OCI-LY3 (cell line): ENCODE results near the gene COBL.

Source experiments
- H2AFZ ChIP-seq: fragments of 200-600, 300-600 bp; shearing (Covaris generic); 2 replicates; pipeline ENCODE4 v1.6.0; 2014; ENCODE audit warnings: antibody characterized with exemption, low read depth, low read length
- H3K27ac ChIP-seq: fragments of 200-600, 300-600 bp; sonication (generic); 2 replicates; pipeline ENCODE4 v1.5.1; 2014; ENCODE audit warnings: mild to moderate bottlenecking, low read length, moderate library complexity, mixed read lengths
- H3K27me3 ChIP-seq: fragments of 200-600, 300-600 bp; sonication (generic); 2 replicates; pipeline ENCODE4 v1.6.1; 2014; ENCODE audit warnings: low read depth, low read length, mixed read lengths
- H3K36me3 ChIP-seq: fragments of 200-600, 300-600 bp; sonication (generic); replicated peaks from 2 replicates; pipeline ENCODE3; 2014; ENCODE audit warnings: low read depth, low read length, mixed read lengths
- H3K4me1 ChIP-seq: fragments of 300-600, 200-600 bp; sonication (generic); 2 replicates; pipeline ENCODE4 v1.6.1; 2014; ENCODE audit warnings: low read length, mixed read lengths
- H3K4me2 ChIP-seq: fragments of 200-600, 300-600 bp; sonication (generic); 2 replicates; pipeline ENCODE4 v1.6.1; 2014; ENCODE audit warnings: low read length, mixed read lengths
- H3K4me3 ChIP-seq: fragments of 300-600, 200-600 bp; sonication (generic); 2 replicates; pipeline ENCODE4 v1.5.1; 2014; ENCODE audit warnings: antibody characterized with exemption, mild to moderate bottlenecking, low read length, moderate library complexity
- H3K79me2 ChIP-seq: fragments of 300-600, 200-600 bp; shearing (Covaris generic); 2 replicates; pipeline ENCODE4 v1.6.1; 2014; ENCODE audit warnings: mild to moderate bottlenecking, low read length, mixed read lengths
- H3K9ac ChIP-seq: fragments of 300-600, 200-600 bp; shearing (Covaris generic); 2 replicates; pipeline ENCODE4 v1.6.0; 2014; ENCODE audit warnings: mild to moderate bottlenecking, low read length, moderate library complexity
- H3K9me3 ChIP-seq: fragments of 200-600, 300-600 bp; shearing (Covaris generic); 2 replicates; pipeline ENCODE4 v1.6.1; 2014; ENCODE audit warnings: low read length, mixed read lengths; ENCODE audit not compliant: insufficient read depth
- H4K20me1 ChIP-seq: fragments of 200-600, 300-600 bp; sonication (generic); 2 replicates; pipeline ENCODE4 v1.6.1; 2016; ENCODE audit warnings: low read length, mixed read lengths; ENCODE audit not compliant: insufficient read depth
- CTCF ChIP-seq: fragments of 200-600, 300-600 bp; sonication (generic); IDR thresholded peaks from 2 replicates; pipeline ENCODE4 v1.5.1; 2014; ENCODE audit warnings: antibody characterized with exemption, low read length, low read depth
- EZH2phosphoT487 ChIP-seq: fragments of 200-600 bp; shearing (Covaris generic); IDR thresholded peaks from 2 replicates; pipeline ENCODE4 v1.6.1; 2018; ENCODE audit warnings: antibody characterized with exemption, mixed run types, low read depth

COBL gene

GRCh38 chr7:51126813-51127617, 189.6 kb downstream of the COBL start:
- Histone ChIP-seq H3K79me2 (no peaks in the 10 kb centered on the region), H2AFZ (no peak overlapping the region), H3K9me3 (no peaks in the 10 kb centered on the region), H3K27ac (no peak overlapping the region), H3K4me2 (no peak overlapping the region), H3K9ac (no peak overlapping the region), H3K4me3 (no peak overlapping the region), H4K20me1 (no peaks in the 10 kb centered on the region), H3K4me1 (peaks cover 8% of the 10 kb centered on the region; the same call in 1 of the 2 replicates), H3K27me3 (no peaks in the 10 kb centered on the region), H3K36me3 (no peaks in the 10 kb centered on the region)
- TF ChIP-seq CTCF (no peak), EZH2phosphoT487 (no peak)

- Histone ChIP-seq H3K4me2 (no peak overlapping the region), H4K20me1 (no peaks in the 10 kb centered on the region), H3K4me1 (peaks cover 8% of the 10 kb centered on the region; the same call in 1 of the 2 replicates), H3K9ac (no peak overlapping the region), H3K27ac (no peak overlapping the region), H3K27me3 (no peaks in the 10 kb centered on the region), H3K36me3 (no peaks in the 10 kb centered on the region), H2AFZ (no peak overlapping the region), H3K9me3 (no peaks in the 10 kb centered on the region), H3K4me3 (no peak overlapping the region), H3K79me2 (no peaks in the 10 kb centered on the region)
- TF ChIP-seq CTCF (no peak), EZH2phosphoT487 (no peak)
Measured at GRCh38 chr7:51126324-51126723, 190.3 kb downstream of the COBL start.

GRCh38 chr7:51124321-51124720, 192.3 kb downstream of the COBL start:
- H3K27me3 ChIP-seq: no peaks in the 10 kb centered on the region
- H3K9ac ChIP-seq: no peak overlapping the region
- H3K27ac ChIP-seq: no peak overlapping the region
- no peaks in the 10 kb centered on the region for H3K36me3 ChIP-seq
- no peaks in the 10 kb centered on the region for H3K9me3 ChIP-seq
- H3K4me2 ChIP-seq: no peak overlapping the region
- no peak for TF ChIP-seq CTCF
- no peak for TF ChIP-seq EZH2phosphoT487
- no peak overlapping the region for H2AFZ ChIP-seq
- no peaks in the 10 kb centered on the region for H3K79me2 ChIP-seq
- H3K4me3 ChIP-seq: no peak overlapping the region
- no peaks in the 10 kb centered on the region for H4K20me1 ChIP-seq
- H3K4me1 ChIP-seq: peaks cover 8% of the 10 kb centered on the region; the same call in 1 of the 2 replicates

- no peak overlapping the region for H3K4me3 ChIP-seq
- no peaks in the 10 kb centered on the region for H3K27me3 ChIP-seq
- H3K4me1 ChIP-seq: peaks cover 8% of the 10 kb centered on the region; the same call in 1 of the 2 replicates
- no peak overlapping the region for H3K9ac ChIP-seq
- H2AFZ ChIP-seq: no peak overlapping the region
- no peak overlapping the region for H3K27ac ChIP-seq
- TF ChIP-seq CTCF (no peak), EZH2phosphoT487 (no peak)
- H3K4me2 ChIP-seq: no peak overlapping the region
- no peaks in the 10 kb centered on the region for H3K36me3 ChIP-seq
- H3K79me2 ChIP-seq: no peaks in the 10 kb centered on the region
- H4K20me1 ChIP-seq: no peaks in the 10 kb centered on the region
- no peaks in the 10 kb centered on the region for H3K9me3 ChIP-seq
Measured at GRCh38 chr7:51123322-51124019, 193.1 kb downstream of the COBL start.
